ENCODE results near the gene FAM118A. TPM values are rescaled to one million over a fixed set of nuclear protein-coding genes. Genes with fewer than 3 reads are reported as not detected.

Gene FAM118A
- total and polyA plus RNA-seq, 9 of the 15 experiments (the other 6 are each of a cell fraction or from before 2014, with no cell fraction given) = 17.0 to 223 (median 59.4) TPM

GRCh38 chr22:45270095-45271020 is 39.4 kb upstream of the FAM118A start:
- H3K79me2 ChIP-seq (ENCODE audit: control insufficient read depth, insufficient read depth, low read length) = no peaks in the 10 kb centered on the region
- FAIRE-seq = no peak
- no TSS peak for BruUV-seq (replicated peaks)

More at GRCh38 chr22:45270095-45271020, 39.4 kb upstream of the FAM118A start:
- Histone ChIP-seq H3K36me3 (ENCODE audit: control insufficient read depth, insufficient read depth, low read length) (no peaks in the 10 kb centered on the region), H2AFZ (ENCODE audit: low read depth, low read length) (no peak overlapping the region), H3K4me3 (no peak overlapping the region), H3K4me1 (replicated peaks in 1 of 2; ENCODE audit: control insufficient read depth in 2 of 2, insufficient read depth in 2 of 2, low read length in 2 of 2) (peaks cover 0 to 9% of the 10 kb centered on the region in 2 experiments; a peak in 3 of 5 replicates), H3K27ac (ENCODE audit: extremely low read depth, low read depth, low read length) (no peak overlapping the region), H3K9me3 (replicated peaks; ENCODE audit: control insufficient read depth, insufficient read depth, low read depth, low read length) (no peaks in the 10 kb centered on the region), H4K20me1 (replicated peaks; ENCODE audit: control insufficient read depth, insufficient read depth, low read length) (no peaks in the 10 kb centered on the region), H3K9ac (ENCODE audit: insufficient read depth in 1 of 2, low read depth in 2 of 2, low read length in 2 of 2) (no peak overlapping the region), H3K27me3 (ENCODE audit: control insufficient read depth in 2 of 2, insufficient read depth in 2 of 2, low read length in 2 of 2) (no peaks in the 10 kb centered on the region; a peak in 2 of 5 replicates), H3K4me2 (ENCODE audit: insufficient read depth, low read length) (no peak overlapping the region), H3K9me1 (ENCODE audit: control insufficient read depth, insufficient read depth, low read length) (no peaks in the 10 kb centered on the region)
- no peak for DNase-seq (ENCODE audit: extremely low read depth in 1 of 4, low spot score in 3 of 4)
- no peak for ATAC-seq
- ChIA-PET CTCF (ENCODE audit: low intra/inter-chr PET ratio) (no interaction called here), POLR2A (no interaction called here)
- intact Hi-C loops (cut with micrococcal nuclease) (no loop called here), in situ Hi-C loops (cut with MboI) (no loop called here)
- peak in 1 of 2 experiments; percentile 60 for TF ChIP-seq E2F6 (IDR thresholded peaks at IDR 0.05; ENCODE audit: borderline replicate concordance in 1 of 2, extremely low read depth in 1 of 2, insufficient read depth in 1 of 2, insufficient read length in 1 of 2, low read depth in 1 of 2, low read length in 1 of 2, poor library complexity in 1 of 2, severe bottlenecking in 1 of 2)
- TF ChIP-seq ZNF24 (IDR thresholded peaks at IDR 0.05) = peak; percentile 84; the same call in 1 of the 2 replicates
- no peak for TF ChIP-seq FUS (optimal IDR thresholded peaks at IDR 0.05; ENCODE audit: low read depth, low read length)
- 36% methylated on average over 11 of the region's 16 CpGs for WGBS (ENCODE audit: insufficient coverage, low coverage, missing lambda C conversion rate)

All from K562 (cell line).